Kidney (tissue), 14 donors: ENCODE data around the gene BAIAP3. TPM values are rescaled to one million over a fixed set of nuclear protein-coding genes. Genes with fewer than 3 reads are reported as not detected.

Source experiments
- DNase-seq, 5 donors: peaks; one replicate each; pipeline ENCODE4 v3.0.0-alpha.2; 2013 to 2020
- FAIRE-seq: peaks from 2 replicates; lab custom pipeline; 2012; peaks lifted over from hg19 to GRCh38; lab: Jason Lieb, UNC
- H3K27ac ChIP-seq, 2 donors: one replicate each; pipeline ENCODE4 v1.7.0; 2013; ENCODE audit warnings: low read depth in 2 of 2, low read length in 2 of 2, inconsistent platforms in 1 of 2
- H3K27me3 ChIP-seq: one replicate; pipeline ENCODE4 v1.7.1; 2013; ENCODE audit warnings: low read length, inconsistent platforms; ENCODE audit not compliant: control insufficient read depth, insufficient read depth
- H3K36me3 ChIP-seq, 3 donors: one replicate each; pipeline versions ENCODE4 v1.7.0 to v1.7.1; 2013; ENCODE audit warnings: low read length in 3 of 3, control low read depth in 1 of 3, inconsistent platforms in 1 of 3; ENCODE audit not compliant: insufficient read depth in 3 of 3, control insufficient read depth in 2 of 3
- H3K4me1 ChIP-seq, 3 donors: one replicate each; pipeline versions ENCODE4 v1.7.0 to v1.7.1; 2013; ENCODE audit warnings: low read length in 3 of 3, inconsistent platforms in 1 of 3, low read depth in 1 of 3; ENCODE audit not compliant: control insufficient read depth in 2 of 3, insufficient read depth in 2 of 3
- H3K4me3 ChIP-seq, 3 donors: one replicate each; pipeline versions ENCODE4 v1.7.0 to v1.8.1; 2013; ENCODE audit warnings: low read length in 3 of 3, control low read depth in 1 of 3, inconsistent platforms in 1 of 3
- H3K9ac ChIP-seq, 3 donors: one replicate each; pipeline versions ENCODE4 v1.7.0 to v1.7.1; 2013; ENCODE audit warnings: low read length in 3 of 3, control low read depth in 1 of 3, inconsistent platforms in 1 of 3
- H3K9me3 ChIP-seq, 3 donors: one replicate each; pipeline versions ENCODE4 v1.7.0 to v1.7.1; 2013; ENCODE audit warnings: low read length in 3 of 3, control low read depth in 1 of 3, inconsistent platforms in 1 of 3; ENCODE audit not compliant: control insufficient read depth in 2 of 3, insufficient read depth in 1 of 3
- CTCF ChIP-seq: IDR thresholded peaks from 3 replicates; pipeline ENCODE4 v1.5.1; 2012; ENCODE audit warnings: mild to moderate bottlenecking, moderate library complexity, borderline replicate concordance; ENCODE audit not compliant: insufficient read depth; ENCODE audit errors: extremely low read depth
- intact Hi-C: fragments of 100-400 bp; cut with DNase I; formaldehyde crosslinking; loops from one replicate; pipeline ENCODE4 v1.11.1; 2022
- polyA plus RNA-seq: library from polyadenylated mRNA; stranded (reverse); fragments of 350-450 nt; fragmentation: Illumina TruSeq; extraction: RNeasy Lipid Tissue Mini Kit (QIAGEN cat#74804); gene quantifications from one replicate; pipeline ENCODE4 v1.2.3, GENCODE V29; 2014; ENCODE audit warnings: low read depth, low replicate concordance; ENCODE audit not compliant: insufficient read depth
- total RNA-seq: library from RNA; stranded (reverse); fragmentation: NEBNext Ultra II Directional; extraction: Animal tissue kit (Norgen Biotek cat#: 25700); gene quantifications from one replicate; pipeline ENCODE4 v1.2.1, GENCODE V29; 2021
- donor health status: control.
- donor health status: control.
- donor health status: control.
- donor health status: control.
- donor health status: control.
- donor health status: DM: yes; HTN: yes; CAD: no.
- donor health status: Normal renal cell carcinoma (clear cell type).

Gene BAIAP3
- total and polyA plus RNA-seq, 2 donors from 2014 or later, result 8.0 to 8.2 TPM

- H3K9me3 ChIP-seq, result no peaks in the 10 kb centered on the region
- intact Hi-C loops, result no loop called here
- no peak overlapping the region for H3K4me3 ChIP-seq
- DNase-seq (no peak), FAIRE-seq (no peak)
- no peaks in the 10 kb centered on the region for H3K4me1 ChIP-seq
- H3K36me3 ChIP-seq, result peaks cover 5 to 47% (median 13%) of the 10 kb centered on the region in 3 donors
- no peak overlapping the region for H3K9ac ChIP-seq
- no peaks in the 10 kb centered on the region for H3K27me3 ChIP-seq
- TF ChIP-seq CTCF, result no peak
- H3K27ac ChIP-seq, result no peak overlapping the region
Observed at GRCh38 chr16:1323296-1324239, 9.9 kb upstream of the BAIAP3 start.

GRCh38 chr16:1324286-1324826 lies 9.1 kb upstream of the BAIAP3 start:
- H3K27ac ChIP-seq, result no peak overlapping the region
- no peak overlapping the region for H3K9ac ChIP-seq
- no peak for FAIRE-seq
- H3K9me3 ChIP-seq, result no peaks in the 10 kb centered on the region
- no peak for TF ChIP-seq CTCF
- no peak for DNase-seq
- intact Hi-C loops, result no loop called here
- H3K4me1 ChIP-seq, result no peaks in the 10 kb centered on the region
- H3K27me3 ChIP-seq, result no peaks in the 10 kb centered on the region
- H3K36me3 ChIP-seq, result peaks cover 1 to 39% (median 13%) of the 10 kb centered on the region in 3 donors
- no peak overlapping the region for H3K4me3 ChIP-seq

GRCh38 chr16:1325261-1325660 lies 8.2 kb upstream of the BAIAP3 start:
- Histone ChIP-seq H3K4me3 (no peak overlapping the region), H3K36me3 (peaks cover 0 to 31% (median 9%) of the 10 kb centered on the region in 3 donors), H3K4me1 (no peaks in the 10 kb centered on the region), H3K9me3 (no peaks in the 10 kb centered on the region), H3K9ac (no peak overlapping the region), H3K27me3 (no peaks in the 10 kb centered on the region), H3K27ac (no peak overlapping the region)
- TF ChIP-seq CTCF, result no peak
- intact Hi-C loops, result no loop called here
- FAIRE-seq (no peak), DNase-seq (no peak)
